SJCRH30 (cell line): ENCODE measurements around the gene SBK2. TPM values are rescaled to one million over a fixed set of nuclear protein-coding genes. Genes with fewer than 3 reads are reported as not detected.
"Not testable (repeated sequence)": the region's sequence is repeated elsewhere in the genome, so short reads cannot be mapped to it uniquely, and the experiment has no call there.

ENCODE experiments used
- DNase-seq, 2 experiments: peaks; one replicate each; pipeline ENCODE4 v3.0.0-alpha.2; 2015 to 2020
- H3K27ac ChIP-seq: fragments of 250-450 bp; sonication (Bioruptor Pico); 2 replicates; pipeline ENCODE4 v1.5.1; 2020; ENCODE audit warnings: mild to moderate bottlenecking, moderate library complexity
- H3K27me3 ChIP-seq: fragments of 250-450 bp; sonication (Bioruptor Pico); 2 replicates; pipeline ENCODE4 v1.5.1; 2020; ENCODE audit warnings: mild to moderate bottlenecking, moderate library complexity
- H3K36me3 ChIP-seq: fragments of 250-450 bp; sonication (Bioruptor Pico); 2 replicates; pipeline ENCODE4 v1.5.1; 2020; ENCODE audit warnings: mild to moderate bottlenecking, moderate library complexity
- H3K4me1 ChIP-seq: fragments of 250-450 bp; sonication (Bioruptor Pico); 2 replicates; pipeline ENCODE4 v1.5.1; 2020; ENCODE audit warnings: mild to moderate bottlenecking, moderate library complexity
- H3K4me3 ChIP-seq: fragments of 250-450 bp; sonication (Bioruptor Pico); 2 replicates; pipeline ENCODE4 v1.5.1; 2020; ENCODE audit warnings: mild to moderate bottlenecking, moderate library complexity
- H3K9me3 ChIP-seq: fragments of 250-450 bp; sonication (Bioruptor Pico); replicated peaks from 2 replicates; pipeline ENCODE4 v1.5.1; 2020; ENCODE audit warnings: mild to moderate bottlenecking, moderate library complexity
- total RNA-seq: library from RNA; depleted of rRNA; stranded (reverse); fragments of >200 nt; shearing (Covaris generic); gene quantifications from 2 replicates; pipeline ENCODE4 v1.2.3, GENCODE V29; 2014

SBK2 gene
- total RNA-seq, 1 experiment from 2014 or later, result 6.9 TPM

- H3K36me3 ChIP-seq, DNase-seq, H3K9me3 ChIP-seq: not testable (repeated sequence)
Observed at GRCh38 chr19:55534280-55534679, 2.7 kb downstream of the SBK2 start.

GRCh38 chr19:55530996-55531395, 5.9 kb downstream of the SBK2 start:
- DNase-seq, result no peak
- H3K27me3 ChIP-seq, result no peaks in the 10 kb centered on the region
- no peak overlapping the region for H3K27ac ChIP-seq

More at GRCh38 chr19:55534280-55534679, 2.7 kb downstream of the SBK2 start:
- peaks cover 24% of the 10 kb centered on the region for H3K4me1 ChIP-seq
- H3K27ac ChIP-seq, H3K27me3 ChIP-seq, H3K4me3 ChIP-seq: not testable (repeated sequence)

GRCh38 chr19:55529636-55530234, 7.2 kb downstream of the SBK2 start:
- H3K36me3 ChIP-seq, result no peaks in the 10 kb centered on the region; the same call in 1 of the 2 replicates
- peaks cover 26% of the 10 kb centered on the region for H3K4me1 ChIP-seq
- H3K9me3 ChIP-seq, result no peaks in the 10 kb centered on the region
- no peaks in the 10 kb centered on the region for H3K27me3 ChIP-seq
- DNase-seq, result no peak
- no peak overlapping the region for H3K4me3 ChIP-seq
- no peak overlapping the region for H3K27ac ChIP-seq

More at GRCh38 chr19:55530996-55531395, 5.9 kb downstream of the SBK2 start:
- Histone ChIP-seq H3K4me3 (no peak overlapping the region), H3K4me1 (peaks cover 25% of the 10 kb centered on the region), H3K36me3 (no peaks in the 10 kb centered on the region; the same call in 1 of the 2 replicates), H3K9me3 (no peaks in the 10 kb centered on the region)

GRCh38 chr19:55528030-55528803, 8.7 kb downstream of the SBK2 start:
- peaks cover 26% of the 10 kb centered on the region for H3K4me1 ChIP-seq
- H3K27ac ChIP-seq, result peak overlapping the region; percentile 15; the same call in 1 of the 2 replicates
- no peaks in the 10 kb centered on the region; the same call in 1 of the 2 replicates for H3K36me3 ChIP-seq
- H3K27me3 ChIP-seq, result no peaks in the 10 kb centered on the region
- H3K9me3 ChIP-seq, result no peaks in the 10 kb centered on the region
- peak; percentile 56 to 64 for DNase-seq
- no peak overlapping the region for H3K4me3 ChIP-seq

GRCh38 chr19:55527197-55528029, 9.5 kb downstream of the SBK2 start:
- Histone ChIP-seq H3K36me3 (no peaks in the 10 kb centered on the region), H3K4me1 (peaks cover 26% of the 10 kb centered on the region), H3K27me3 (no peaks in the 10 kb centered on the region), H3K27ac (no peak overlapping the region), H3K4me3 (no peak overlapping the region), H3K9me3 (no peaks in the 10 kb centered on the region)
- DNase-seq, result no peak

- DNase-seq, result peak; percentile 95 to 97
- H3K36me3 ChIP-seq, result no peaks in the 10 kb centered on the region
- H3K9me3 ChIP-seq, result no peaks in the 10 kb centered on the region
- no peaks in the 10 kb centered on the region for H3K27me3 ChIP-seq
- H3K27ac ChIP-seq, result peak overlapping the region; percentile 63
- no peak overlapping the region; the same call in 1 of the 2 replicates for H3K4me3 ChIP-seq
- H3K4me1 ChIP-seq, result peaks cover 33% of the 10 kb centered on the region
Observed at GRCh38 chr19:55526216-55527196, 10.4 kb downstream of the SBK2 start.

- Histone ChIP-seq H3K27ac (peak overlapping the region; percentile 63), H3K27me3 (no peaks in the 10 kb centered on the region), H3K36me3 (no peaks in the 10 kb centered on the region), H3K9me3 (no peaks in the 10 kb centered on the region), H3K4me1 (peaks cover 37% of the 10 kb centered on the region), H3K4me3 (peak overlapping the region; percentile 27)
- peak; percentile 77 to 80 for DNase-seq
Observed at GRCh38 chr19:55525289-55526101, 11.4 kb downstream of the SBK2 start.

GRCh38 chr19:55520691-55521292, 16.1 kb downstream of the SBK2 start:
- no peak overlapping the region for H3K27ac ChIP-seq

GRCh38 chr19:55519451-55520311, 17.3 kb downstream of the SBK2 start:
- Histone ChIP-seq H3K9me3 (no peaks in the 10 kb centered on the region), H3K4me1 (peaks cover 11% of the 10 kb centered on the region), H3K36me3 (no peaks in the 10 kb centered on the region), H3K27me3 (no peaks in the 10 kb centered on the region), H3K27ac (no peak overlapping the region), H3K4me3 (no peak overlapping the region)
- no peak for DNase-seq

More at GRCh38 chr19:55520691-55521292, 16.1 kb downstream of the SBK2 start:
- Histone ChIP-seq H3K9me3 (no peaks in the 10 kb centered on the region), H3K36me3 (no peaks in the 10 kb centered on the region), H3K4me1 (peaks cover 14% of the 10 kb centered on the region), H3K27me3 (no peaks in the 10 kb centered on the region), H3K4me3 (no peak overlapping the region)
- no peak for DNase-seq

GRCh38 chr19:55516878-55517620, 19.9 kb downstream of the SBK2 start:
- H3K36me3 ChIP-seq, result no peaks in the 10 kb centered on the region
- DNase-seq, result peak; percentile 94
- H3K27me3 ChIP-seq, result no peaks in the 10 kb centered on the region
- peaks cover 15% of the 10 kb centered on the region for H3K4me1 ChIP-seq
- no peaks in the 10 kb centered on the region for H3K9me3 ChIP-seq
- H3K27ac ChIP-seq, result no peak overlapping the region
- no peak overlapping the region for H3K4me3 ChIP-seq

- peak overlapping the region; percentile 60 for H3K27ac ChIP-seq
Observed at GRCh38 chr19:55508120-55508519, 28.8 kb downstream of the SBK2 start.

More at GRCh38 chr19:55508120-55508519, 28.8 kb downstream of the SBK2 start:
- Histone ChIP-seq H3K4me3 (no peak overlapping the region), H3K36me3 (no peaks in the 10 kb centered on the region), H3K4me1 (peaks cover 35% of the 10 kb centered on the region), H3K27me3 (no peaks in the 10 kb centered on the region), H3K9me3 (no peaks in the 10 kb centered on the region)
- peak; percentile 85 to 88 for DNase-seq
